Adrenal gland (tissue), 5 donors: ENCODE data around the gene HEXIM2.

Source experiments
- CTCF ChIP-seq, 6 experiments: fragments of 450-650 bp in 4 of 6; fragments of 200-600 bp in 2 of 6; sonication (generic) in 1 of 6; IDR thresholded peaks; 1 replicate in 5 of 6; 2 replicates in 1 of 6; pipeline versions ENCODE4 v1.5.1 to v1.8.0; 2016 to 2021; ENCODE audit warnings: antibody characterized with exemption in 6 of 6, mild to moderate bottlenecking in 2 of 6, moderate library complexity in 1 of 6
- POLR2A ChIP-seq, 2 donors: fragments of 450-650 bp; IDR thresholded peaks; one replicate each; pipeline ENCODE4 v1.6.1; 2017; ENCODE audit warnings: antibody characterized with exemption in 2 of 2, mild to moderate bottlenecking in 2 of 2, moderate library complexity in 1 of 2
- donor health status: DM: no; HTN: no; CAD: no.

GRCh38 chr17:45200701-45201100, 39.0 kb downstream of the HEXIM2 start:
- no peak for TF ChIP-seq POLR2A (IDR thresholded peaks at IDR 0.05)
- TF ChIP-seq CTCF (IDR thresholded peaks at IDR 0.05), result no peak
